A172 (cell line): ENCODE results near the gene DUSP22. TPM values are rescaled to one million over a fixed set of nuclear protein-coding genes. Genes with fewer than 3 reads are reported as not detected.
A peak's percentile ranks its signal among the peaks of the same experiment; 100 is the strongest.
"Not testable (repeated sequence)": the region's sequence is repeated elsewhere in the genome, so short reads cannot be mapped to it uniquely, and the experiment has no call there.

Experiments
- DNase-seq: peaks from one replicate; pipeline ENCODE4 v3.0.0-alpha.2; 2015; ENCODE audit warnings: low spot score
- total RNA-seq: library from RNA; depleted of rRNA; stranded (reverse); fragments of >200 nt; shearing (Covaris generic); gene quantifications from 2 replicates; pipeline ENCODE4 v1.2.3, GENCODE V29; 2014; rRNA removed

The DUSP22 gene, protein sequence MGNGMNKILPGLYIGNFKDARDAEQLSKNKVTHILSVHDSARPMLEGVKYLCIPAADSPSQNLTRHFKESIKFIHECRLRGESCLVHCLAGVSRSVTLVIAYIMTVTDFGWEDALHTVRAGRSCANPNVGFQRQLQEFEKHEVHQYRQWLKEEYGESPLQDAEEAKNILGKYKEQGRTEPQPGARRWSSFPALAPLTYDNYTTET
- 19.5 and 29.5 TPM in 2 replicates for total RNA-seq

DNA sequence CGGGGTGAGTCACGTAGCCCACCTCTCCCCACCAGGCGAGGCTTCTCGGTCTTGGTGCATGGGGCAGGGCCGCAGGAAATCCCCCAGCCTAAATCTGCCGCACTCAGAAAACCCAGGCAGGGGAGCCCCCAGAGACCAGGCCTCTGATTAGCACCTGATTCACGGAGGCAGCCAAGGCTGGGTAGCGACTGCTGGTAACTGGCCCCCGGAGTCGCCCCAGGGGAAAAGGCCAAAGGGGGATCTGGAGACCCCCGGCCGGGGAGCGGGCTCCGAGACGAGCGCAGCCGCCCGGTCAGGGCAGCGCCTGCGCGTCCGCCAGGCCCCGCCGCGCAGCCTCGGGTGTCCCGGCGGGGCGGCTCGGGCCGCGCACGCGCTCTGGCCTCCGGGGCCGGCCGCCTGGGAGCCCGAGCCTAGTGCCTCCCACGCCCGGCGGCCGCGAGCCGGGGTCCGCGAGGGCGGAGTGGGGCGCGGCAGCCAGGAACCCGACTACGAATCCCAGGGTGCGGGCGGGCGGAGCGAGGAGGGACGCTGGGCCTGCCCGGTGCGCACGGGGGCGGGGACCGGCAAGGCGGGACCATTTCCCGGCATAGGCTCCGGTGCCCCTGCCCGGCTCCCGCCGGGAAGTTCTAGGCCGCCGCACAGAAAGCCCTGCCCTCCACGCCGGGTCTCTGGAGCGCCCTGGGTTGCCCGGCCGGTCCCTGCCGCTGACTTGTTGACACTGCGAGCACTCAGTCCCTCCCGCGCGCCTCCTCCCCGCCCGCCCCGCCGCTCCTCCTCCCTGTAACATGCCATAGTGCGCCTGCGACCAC, at the start of gene DUSP22:
DUSP22 (plus strand) TSS at position 791 of the 809 bp plus-strand sequence. CDS start 53 bp downstream, outside the sequence.
- DNase-seq: peak; percentile 63

GRCh38 chr6:246352-246751, 45.9 kb upstream of the DUSP22 start:
- DNase-seq: peak; percentile 19

GRCh38 chr6:247351-247750, 44.9 kb upstream of the DUSP22 start:
- DNase-seq: no peak

GRCh38 chr6:248046-248445, 44.2 kb upstream of the DUSP22 start:
- not testable (repeated sequence) for DNase-seq

DNA sequence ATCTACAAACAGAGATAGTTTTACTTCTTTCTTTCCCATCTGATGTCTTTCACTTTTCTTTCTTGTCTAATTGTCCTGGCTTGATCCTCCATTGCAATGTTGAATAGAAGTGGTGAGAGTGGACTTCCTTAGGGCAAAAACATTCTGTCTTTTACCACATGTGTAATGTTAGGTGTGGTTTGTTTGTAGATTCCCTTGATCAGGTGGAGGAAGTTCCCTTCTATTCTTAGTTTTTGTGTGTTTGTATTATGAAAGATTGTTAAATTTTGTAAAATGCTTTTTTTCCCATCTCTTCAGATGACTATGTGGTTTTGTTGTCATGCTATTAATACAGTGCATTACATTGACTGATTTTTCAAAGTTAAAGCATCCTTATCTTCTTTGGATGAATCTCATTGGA, 41.6 kb upstream of the DUSP22 start:
- no peak for DNase-seq

GRCh38 chr6:251920-252319, 40.4 kb upstream of the DUSP22 start:
- no peak for DNase-seq

- DNase-seq: no peak
Observed at GRCh38 chr6:252775-253535, 39.3 kb upstream of the DUSP22 start.

GRCh38 chr6:254016-254415, 38.3 kb upstream of the DUSP22 start:
- DNase-seq: no peak

GRCh38 chr6:255041-255750, 37.1 kb upstream of the DUSP22 start:
- DNase-seq: no peak

- no peak for DNase-seq
Observed at GRCh38 chr6:255751-256083, 36.6 kb upstream of the DUSP22 start.

- no peak for DNase-seq
Observed at GRCh38 chr6:256169-256568, 36.1 kb upstream of the DUSP22 start.

GRCh38 chr6:257031-257725, 35.1 kb upstream of the DUSP22 start:
- DNase-seq: peak; percentile 31

- no peak for DNase-seq
Observed at GRCh38 chr6:257774-258173, 34.5 kb upstream of the DUSP22 start.

GRCh38 chr6:259316-259715, 33.0 kb upstream of the DUSP22 start:
- DNase-seq: no peak

GRCh38 chr6:259901-260508, 32.3 kb upstream of the DUSP22 start:
- DNase-seq: no peak

GRCh38 chr6:264626-265025, 27.7 kb upstream of the DUSP22 start:
- DNase-seq: no peak

GRCh38 chr6:268394-268935, 23.8 kb upstream of the DUSP22 start:
- DNase-seq: no peak

- no peak for DNase-seq
Observed at GRCh38 chr6:273551-274058, 18.7 kb upstream of the DUSP22 start.

DNA sequence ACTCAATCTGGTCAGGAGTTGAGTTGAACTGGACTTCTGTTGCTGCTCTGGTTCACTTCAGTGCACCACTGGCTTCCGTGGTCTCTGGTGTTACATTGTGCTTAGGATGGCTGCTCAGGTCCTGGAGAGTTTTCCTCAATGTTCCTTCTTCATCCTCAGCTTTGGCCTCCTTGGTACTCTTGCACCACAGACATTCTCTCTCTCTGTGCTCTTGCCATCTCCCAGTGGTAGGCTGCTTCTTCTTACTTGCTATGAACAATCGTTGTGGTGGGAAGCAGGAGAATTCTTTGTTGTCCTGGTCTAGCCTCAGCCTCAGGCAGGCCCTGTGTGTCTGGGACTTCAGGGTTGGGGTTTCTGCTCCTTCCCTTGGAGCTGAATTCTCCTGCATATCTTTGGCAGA, 14.5 kb upstream of the DUSP22 start:
- no peak for DNase-seq

GRCh38 chr6:278494-278893, 13.8 kb upstream of the DUSP22 start:
- no peak for DNase-seq
